Peyer's patch (tissue), 4 donors: ENCODE measurements around the gene MYLK4.

Experiments
- CTCF ChIP-seq, 6 experiments: fragments of 450-650 bp in 4 of 6; fragments of 200-600 bp in 2 of 6; sonication (generic) in 1 of 6; IDR thresholded peaks; one replicate each; pipeline ENCODE4 v1.5.1; 2017 to 2019; ENCODE audit warnings: antibody characterized with exemption in 6 of 6, mild to moderate bottlenecking in 3 of 6, moderate library complexity in 1 of 6
- POLR2A ChIP-seq, 2 donors: fragments of 450-650 bp; IDR thresholded peaks; one replicate each; pipeline ENCODE4 v1.5.1; 2017; ENCODE audit warnings: antibody characterized with exemption in 2 of 2, mild to moderate bottlenecking in 2 of 2, moderate library complexity in 2 of 2

GRCh38 chr6:2643935-2644539, 106.7 kb downstream of the MYLK4 start:
- no peak for TF ChIP-seq CTCF (IDR thresholded peaks at IDR 0.05)
- no peak for TF ChIP-seq POLR2A (IDR thresholded peaks at IDR 0.05)
